T follicular helper cell (primary cell): Measurements from ENCODE around the gene SDK2.

Experiments used
- DNase-seq: peaks from one replicate; pipeline ENCODE4 v3.0.0-alpha.2; 2020; ENCODE audit warnings: low read depth

SDK2 gene

DNA sequence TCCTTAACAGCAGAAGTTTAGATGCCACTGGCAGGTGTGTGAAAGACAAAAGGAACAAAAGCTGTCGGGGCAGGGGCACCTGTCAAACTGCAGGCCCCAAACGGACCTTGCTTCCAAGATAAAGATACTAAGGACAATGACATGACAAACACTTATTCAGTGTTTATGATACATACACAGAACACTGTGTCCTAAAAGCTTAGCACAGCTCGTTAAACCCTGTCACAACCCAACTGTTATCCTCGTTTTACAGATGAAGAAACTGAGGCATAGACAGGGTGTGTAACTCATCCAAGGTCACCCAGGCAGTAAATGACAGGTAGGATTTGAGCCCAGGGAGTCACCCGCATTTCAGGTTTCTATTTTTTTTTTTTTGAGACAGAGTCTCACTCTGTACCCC lies 9.6 kb downstream of the SDK2 start:
- no peak for DNase-seq

DNA sequence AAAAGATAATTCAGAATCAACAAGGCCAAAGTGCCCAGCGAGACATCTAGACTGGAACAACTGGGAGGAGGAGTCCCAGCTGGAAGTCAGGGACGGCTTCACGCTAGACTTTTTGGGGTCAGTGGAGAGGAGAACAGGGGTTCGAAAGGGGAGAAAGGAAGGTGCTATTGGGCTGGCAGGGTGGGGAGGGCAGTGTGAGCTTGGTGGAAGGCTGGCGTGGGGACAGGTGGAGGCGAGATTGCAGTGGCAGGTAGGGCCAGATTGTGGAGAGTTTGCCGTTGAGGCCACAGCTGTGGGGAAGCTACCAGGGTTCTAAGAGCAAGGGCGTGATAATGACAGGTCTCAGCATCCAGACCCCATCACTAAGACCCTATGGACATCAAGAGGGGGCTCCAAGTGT lies 10.5 kb downstream of the SDK2 start:
- DNase-seq = no peak

DNA sequence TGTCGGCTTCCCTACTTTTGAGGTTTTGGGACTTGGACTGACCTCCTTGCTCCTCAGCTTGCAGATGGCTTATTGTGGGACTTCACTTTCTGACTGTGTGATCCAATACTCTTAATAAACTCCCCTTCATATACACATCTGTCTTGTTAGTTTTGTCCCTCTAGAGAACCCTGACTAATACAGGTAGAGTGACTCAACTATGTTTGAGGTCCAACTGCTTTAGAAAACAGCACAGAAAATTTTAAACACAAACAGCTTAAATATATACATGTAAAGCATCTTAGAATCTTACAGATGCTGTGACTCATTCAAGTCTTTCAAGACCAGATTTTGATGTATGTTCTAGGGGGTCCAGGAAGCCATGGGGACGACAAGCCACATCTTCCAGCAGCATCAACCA lies 11.7 kb downstream of the SDK2 start:
- DNase-seq = no peak

DNA sequence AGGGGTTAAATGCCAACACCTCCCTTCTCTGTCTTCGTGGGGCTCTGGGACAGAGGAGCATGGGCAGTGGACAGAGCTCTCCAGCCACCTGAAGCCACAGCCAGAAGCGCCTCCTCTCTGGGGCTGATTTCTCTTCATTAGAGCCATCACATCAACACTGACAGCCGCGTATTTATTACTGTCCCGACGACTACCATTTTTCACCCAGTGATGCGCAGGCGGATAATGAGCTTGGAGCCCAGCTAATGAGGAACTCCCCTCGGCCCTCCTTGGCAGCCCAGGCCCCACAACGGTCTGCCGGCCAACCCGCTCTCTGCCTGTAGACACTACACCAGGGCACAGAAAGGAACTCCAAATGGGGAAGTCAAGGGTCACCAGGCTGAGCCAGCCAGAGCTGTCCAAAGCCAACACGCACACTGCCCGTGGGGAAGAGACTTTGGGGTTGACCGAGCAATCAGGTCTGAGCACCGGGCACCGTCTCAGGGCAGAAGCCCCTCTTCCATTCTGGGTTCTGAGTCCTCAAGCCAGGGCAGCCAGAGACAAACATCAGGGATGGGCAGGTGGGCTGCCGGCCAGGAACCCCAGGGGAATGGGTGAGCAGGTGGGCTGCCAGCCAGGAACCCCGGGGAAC lies 13.2 kb downstream of the SDK2 start:
- no peak for DNase-seq

DNA sequence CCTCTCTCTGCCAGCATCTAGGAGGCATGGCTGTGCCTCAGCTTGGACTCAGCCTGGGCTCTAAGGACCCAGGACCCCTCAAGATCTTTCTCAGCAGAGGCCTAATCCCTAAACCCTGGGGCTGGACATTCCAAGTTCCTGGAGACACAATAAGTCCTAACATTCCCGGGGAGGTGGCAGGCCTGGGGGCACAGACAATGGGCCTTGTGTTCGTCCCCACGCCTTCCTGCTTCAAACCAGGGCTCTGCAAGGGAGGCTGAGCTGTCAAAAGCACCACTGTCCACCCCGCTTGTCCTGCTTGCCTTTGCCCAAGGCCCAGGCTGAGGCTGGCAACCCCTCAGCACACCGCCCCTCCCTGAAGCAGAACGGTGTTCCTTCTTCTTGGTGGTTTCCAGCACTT lies 13.7 kb downstream of the SDK2 start:
- no peak for DNase-seq

DNA sequence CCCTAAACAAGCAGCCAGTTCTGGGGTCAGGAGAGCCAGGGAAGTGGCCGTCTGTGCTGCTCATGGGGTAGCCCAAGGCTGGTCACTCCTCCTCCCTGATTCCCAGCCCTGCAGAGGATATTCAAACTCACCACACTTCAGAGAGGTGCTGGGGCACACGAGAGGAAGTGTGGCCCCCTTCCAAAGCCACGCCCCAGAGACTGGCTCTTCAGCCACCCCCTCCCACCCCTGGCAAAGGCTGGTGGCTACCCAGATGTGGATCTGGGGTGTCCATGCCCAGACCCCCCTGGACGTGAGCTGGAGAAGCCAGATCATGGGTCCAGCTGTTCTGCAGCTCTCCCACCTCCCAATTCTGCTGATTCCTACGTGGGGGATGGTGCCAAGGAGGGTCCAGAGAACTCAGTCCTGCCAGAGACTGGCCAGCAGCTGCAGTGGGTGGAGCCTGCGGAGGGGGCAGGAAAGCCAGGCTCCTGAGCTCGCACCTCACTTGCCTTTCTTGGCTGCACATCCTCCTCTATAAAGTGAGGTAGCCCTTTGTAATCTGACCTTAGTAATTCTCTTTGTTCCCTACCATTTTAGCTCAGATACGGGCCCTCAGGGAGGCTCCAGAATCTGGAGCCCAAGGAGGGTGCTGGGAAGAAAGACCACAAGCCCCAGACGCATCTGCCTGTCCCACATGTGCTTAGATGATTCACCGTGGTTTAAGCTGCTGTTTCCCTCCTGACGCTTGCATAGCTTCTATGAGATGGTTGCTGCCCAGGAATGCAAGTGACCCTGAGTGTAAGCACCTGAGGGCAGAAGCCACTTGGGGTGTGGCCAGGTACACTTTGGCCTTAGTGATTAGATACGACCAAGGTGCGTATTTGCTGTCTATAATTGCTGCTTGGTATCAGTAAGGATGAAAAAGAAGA lies 15.3 kb downstream of the SDK2 start:
- DNase-seq = no peak

DNA sequence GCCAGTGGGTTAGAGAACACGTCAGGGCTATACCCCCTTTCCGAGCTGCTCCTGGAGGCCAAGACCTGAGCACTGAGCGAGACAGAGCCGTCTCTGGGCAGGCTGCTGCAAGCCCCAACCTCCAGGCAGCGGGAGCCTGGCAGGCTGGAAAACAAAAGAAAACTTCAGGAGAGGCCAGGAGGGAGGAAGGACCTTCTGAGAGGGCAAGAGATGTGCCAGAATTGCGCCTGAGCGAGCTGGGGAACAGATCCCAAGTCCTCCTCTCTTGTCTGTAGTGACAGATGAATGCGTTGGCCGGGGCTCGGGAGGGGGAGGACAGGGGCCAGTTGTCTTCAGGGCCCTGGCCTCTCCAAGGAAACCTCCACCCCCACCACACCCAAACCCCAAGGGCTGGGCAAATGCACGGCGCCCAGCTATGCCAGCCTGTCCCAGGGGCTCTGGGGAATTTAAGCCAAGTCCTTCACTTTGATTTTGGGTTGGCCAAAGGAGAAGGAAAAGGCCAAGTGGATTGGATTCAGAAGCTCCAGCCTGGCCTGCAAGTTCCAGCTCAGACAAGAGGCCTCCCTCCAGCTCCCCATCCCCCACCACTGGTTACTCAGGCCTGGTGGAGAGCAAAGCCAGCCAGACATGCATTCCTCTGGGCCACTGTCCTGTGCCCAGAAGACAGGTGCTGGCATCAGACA lies 18.1 kb downstream of the SDK2 start:
- no peak for DNase-seq

DNA sequence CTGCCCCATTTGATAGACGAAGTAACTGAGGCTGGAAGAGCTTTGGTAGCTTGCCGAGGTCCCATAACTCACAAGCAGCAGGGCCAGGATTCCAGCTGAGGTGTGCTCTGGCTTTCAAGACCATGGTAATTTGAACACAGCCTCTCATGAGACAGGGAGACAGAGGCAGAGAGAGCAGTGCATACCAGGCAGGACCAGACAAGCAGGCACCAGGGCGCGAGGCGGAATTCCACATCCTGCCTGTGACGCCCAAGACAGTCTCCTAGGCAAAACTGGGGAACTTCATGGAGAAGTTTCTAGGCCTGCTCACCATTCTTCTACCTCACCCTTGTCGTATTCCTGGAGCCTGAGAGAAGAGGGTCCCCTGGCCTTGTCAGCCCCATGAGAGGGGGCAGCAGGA lies 19.2 kb downstream of the SDK2 start:
- no peak for DNase-seq

DNA sequence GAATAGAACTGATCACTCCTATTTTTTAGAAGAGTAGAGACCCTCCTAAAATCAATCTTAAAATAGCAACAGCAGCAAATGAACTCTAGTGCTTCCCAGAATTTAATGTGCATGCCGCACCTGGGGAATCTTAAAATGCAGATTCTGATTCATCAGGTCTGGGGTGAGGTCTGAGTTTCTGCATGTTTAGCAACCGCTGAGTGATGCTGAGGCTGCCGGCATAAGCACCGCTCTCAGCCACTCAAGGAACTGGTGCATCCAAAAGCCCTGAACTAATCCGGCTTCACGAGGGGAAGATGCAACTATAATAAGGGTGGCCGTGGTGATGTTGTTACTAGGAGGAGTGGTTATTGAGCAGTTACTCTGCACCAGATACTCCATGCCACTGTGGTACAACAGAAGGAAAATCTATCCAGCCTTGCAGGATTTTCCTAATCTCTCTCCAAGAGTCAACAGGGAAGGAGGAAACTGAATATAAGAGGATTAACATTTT lies 19.7 kb downstream of the SDK2 start:
- DNase-seq = no peak

DNA sequence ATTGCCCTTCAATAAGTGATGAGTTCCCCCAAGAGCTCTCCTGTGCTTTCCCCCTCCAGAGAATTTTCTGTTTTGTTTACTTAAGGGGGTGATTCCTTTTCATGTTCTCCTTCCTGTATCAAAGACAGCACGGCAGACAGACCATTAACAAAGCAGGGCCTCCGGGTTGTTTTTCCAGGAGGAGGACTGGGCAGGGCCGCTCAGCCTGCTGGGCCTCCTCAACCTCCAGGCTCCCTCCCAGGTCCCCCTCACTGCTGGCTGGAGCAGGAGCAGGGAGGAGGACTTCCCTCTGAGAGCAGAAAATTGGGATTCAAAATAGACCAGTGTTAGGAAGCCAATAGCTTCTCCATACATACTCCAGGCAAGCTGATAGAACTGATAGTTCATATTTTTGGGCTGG lies 20.4 kb downstream of the SDK2 start:
- no peak for DNase-seq

DNA sequence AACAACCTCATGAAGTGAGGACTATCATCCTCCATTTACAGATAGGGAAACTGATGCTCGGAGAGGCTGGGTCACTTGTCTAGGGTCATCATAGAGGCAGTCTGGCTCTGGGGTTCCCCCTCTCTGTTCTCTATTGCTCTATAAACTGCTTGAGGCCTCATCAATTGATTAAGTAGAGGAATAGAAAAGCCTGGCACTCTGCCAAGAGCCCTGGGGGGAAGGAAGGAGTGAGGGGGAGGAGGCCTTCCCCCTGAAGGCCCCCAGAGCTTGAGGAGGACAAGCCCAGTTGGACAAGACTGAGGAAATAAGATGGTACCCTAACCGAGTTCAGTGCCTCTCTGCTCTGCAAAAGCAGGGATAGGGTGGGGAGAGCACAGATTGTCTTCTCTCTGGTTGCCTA lies 21.0 kb downstream of the SDK2 start:
- DNase-seq = no peak

DNA sequence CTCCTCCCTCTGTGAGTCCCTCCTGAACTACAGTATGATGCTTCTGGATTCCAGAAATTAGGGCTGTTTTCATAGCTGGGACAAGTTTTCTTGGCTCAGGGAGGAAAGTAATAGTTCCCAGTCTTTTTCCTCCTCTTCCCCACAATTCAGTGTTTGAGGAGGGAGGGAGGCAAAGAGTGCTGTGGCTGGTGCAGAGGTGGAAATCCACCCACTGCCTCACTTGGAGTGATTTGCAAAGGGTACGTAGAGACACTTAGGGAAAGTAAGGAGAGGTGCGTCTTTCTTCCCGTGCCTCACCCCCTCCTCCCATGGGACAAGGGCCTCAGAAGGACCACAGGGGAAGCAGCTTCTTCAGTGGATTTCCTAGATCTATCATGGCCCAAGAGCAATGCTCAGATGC lies 21.9 kb downstream of the SDK2 start:
- no peak for DNase-seq

DNA sequence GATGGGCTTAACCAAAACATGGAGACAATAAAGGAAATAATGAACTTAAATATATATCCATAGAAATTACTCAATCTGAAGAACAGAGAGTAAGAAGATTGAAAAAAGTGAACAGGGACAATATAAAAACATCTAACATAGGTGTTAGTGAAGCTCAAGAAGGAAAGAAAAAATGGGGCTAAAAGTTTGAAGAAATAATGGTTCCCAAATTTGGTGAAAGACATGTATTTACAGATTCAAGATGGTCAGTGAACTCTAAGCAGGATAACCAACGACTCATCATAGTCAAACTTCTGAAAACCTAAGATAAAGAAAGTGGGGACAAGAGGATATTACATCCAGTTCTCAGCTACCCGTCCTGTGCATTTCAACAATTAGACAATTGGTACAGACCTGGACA lies 22.6 kb downstream of the SDK2 start:
- DNase-seq = no peak

DNA sequence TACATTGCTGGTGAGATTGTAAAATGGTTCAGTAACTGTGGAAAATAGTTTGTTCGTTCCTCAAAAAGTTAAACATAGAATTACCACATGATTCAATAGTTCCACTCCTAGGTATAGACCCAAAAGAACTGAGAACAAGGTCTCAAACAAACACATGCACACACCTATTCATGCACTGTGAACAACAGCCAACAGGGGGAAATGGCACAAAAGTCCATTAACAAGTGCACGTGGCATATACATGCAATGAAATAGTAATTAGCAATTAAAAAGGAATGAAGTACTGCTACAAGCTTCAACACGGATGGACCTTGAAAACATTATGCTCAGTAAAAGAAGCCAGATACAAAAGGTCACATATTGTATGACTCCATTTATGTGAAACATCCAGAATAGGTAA lies 23.8 kb downstream of the SDK2 start:
- DNase-seq = no peak

DNA sequence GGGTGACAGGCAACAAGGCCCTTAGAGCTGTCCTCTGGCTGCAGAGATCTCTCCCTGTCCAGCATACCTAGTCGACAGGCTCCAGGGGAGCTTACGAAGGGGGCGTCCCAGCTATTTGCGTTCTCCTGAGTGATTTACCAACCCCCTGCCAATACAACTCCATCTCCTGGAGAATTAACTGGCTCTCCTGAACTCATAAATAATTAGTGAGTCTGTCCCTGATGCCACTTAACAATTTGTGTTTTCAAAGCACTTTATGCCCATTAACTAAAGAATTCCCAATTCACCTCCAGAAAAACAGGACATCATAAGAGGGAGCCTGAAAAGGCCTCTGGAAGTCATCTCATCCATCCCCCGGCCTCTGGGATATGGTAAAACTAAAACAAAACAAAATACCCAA lies 26.7 kb downstream of the SDK2 start:
- DNase-seq = no peak

DNA sequence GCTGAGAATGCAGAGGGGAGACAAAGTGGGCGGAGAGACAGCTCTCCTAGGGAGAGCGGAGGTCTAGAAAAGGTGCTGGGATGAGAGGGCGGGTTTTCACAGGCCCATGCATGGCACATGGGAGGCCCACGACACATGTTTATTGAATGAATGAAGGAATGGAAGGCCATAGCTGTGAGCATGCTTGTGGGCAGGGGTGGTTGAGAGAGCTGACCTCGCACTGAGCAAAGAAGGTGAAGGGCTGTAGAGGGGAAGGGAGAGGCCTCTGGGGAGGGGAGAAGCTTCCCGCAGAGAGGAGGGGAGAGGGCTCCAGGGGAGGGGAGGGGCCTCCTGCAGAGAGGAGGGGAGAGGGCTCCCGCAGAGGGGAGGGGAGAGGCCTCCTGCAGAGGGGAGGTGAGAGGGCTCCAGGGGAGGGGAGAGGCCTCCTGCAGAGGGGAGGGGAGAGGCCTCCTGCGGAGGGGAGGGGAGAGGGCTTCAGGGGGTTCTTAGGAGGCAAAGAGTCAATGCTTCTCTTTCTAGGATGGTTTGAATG lies 27.3 kb downstream of the SDK2 start:
- no peak for DNase-seq

DNA sequence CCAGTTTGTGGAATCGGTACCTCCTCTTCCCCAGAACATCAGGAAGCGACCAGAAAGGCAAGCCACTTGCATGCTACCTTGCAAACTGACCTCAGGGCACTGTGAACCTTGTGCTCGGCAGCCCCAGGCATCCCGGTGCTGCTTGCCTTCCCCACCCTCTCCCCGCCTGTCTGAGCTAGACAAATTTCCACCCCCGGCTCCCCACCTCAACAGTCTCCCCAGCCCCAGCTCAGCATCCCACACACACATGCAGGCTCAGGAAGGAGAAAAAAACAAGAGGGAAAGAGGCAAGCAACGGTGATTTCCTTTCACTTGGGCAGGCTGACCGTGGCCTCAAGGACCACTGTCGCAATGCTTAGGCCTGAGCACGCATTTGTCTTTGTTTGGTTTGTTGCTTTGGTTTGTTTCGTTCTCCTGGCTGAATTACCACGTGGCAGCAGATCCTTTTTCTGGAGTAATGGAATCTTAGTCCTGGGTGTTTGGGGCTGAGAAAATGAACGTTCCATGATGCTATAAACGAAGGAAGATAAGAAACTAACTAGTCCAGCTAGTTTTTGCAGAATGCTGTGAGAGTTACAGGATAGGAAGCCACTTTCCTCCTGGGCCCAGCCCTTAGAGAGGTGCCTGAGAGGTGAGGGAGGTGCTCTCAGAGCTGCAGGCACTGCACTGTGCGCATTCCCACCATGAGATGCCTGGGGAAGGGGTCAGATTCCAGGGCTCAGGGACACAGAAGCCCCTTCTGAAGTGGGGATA lies 27.9 kb downstream of the SDK2 start:
- no peak for DNase-seq

DNA sequence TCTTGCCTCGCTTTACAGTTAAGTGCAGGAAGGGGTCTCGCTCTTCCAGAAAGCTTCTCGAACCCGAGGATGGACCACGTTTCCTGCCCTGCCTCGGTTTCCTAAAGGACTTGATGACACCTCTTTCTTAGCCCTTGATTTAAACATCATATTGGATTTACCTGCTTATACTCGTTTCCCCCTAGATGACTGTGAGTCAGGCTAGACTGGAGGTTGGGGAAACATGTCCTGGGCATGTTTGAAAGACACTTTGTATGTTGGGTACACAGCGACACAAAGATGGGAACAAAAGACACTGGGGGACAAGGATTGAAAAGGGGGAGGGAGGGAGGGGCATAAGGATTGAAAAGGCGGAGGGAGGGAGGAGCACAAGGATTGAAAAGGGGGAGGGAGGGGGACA lies 30.0 kb downstream of the SDK2 start:
- no peak for DNase-seq

DNA sequence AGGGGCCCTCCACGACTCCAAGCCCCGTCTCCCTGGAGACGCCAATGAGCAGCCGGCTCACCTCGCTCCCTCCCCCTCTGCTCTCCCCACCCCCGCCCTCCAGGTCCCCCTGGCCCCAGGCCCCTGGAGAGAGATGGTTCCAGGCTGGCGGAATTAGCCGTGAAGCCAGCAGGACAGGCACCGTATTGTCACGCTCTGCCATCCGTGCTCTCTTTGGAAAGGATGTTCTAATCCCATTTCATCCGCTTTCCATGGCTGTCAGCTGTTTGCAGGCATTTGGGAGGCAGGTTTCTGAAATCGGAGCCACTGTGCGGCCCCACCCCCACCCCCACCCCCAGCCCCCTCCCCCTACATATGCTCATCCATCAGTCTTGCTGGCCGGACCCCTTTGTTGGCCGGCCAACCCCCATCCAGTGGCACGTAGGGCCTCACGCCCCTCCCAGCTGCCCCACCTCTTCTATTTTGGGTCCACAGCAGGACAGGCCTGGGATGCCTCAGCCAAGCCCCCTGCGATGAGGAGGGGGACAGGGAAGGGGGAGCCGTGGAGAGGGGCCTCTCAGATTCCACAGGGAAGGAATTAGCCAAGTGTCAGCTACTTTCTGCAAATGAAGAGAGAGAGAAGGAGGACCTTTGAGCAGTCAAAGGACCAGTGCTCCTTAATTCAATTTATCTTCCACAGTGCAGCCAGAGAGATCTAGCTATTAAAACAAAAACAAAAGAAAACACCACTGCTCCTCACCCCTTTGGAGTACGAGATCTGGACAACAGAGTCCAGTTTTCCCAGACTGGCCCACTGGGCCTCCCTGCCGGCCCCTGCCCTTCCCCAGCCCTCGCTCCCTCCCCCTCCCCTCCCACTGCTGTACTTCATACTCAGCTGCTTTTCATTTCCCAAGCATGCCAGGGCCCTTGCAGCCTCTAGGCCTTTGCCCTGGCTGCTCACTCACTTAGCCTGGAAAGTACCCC lies 30.7 kb downstream of the SDK2 start:
- DNase-seq = no peak

DNA sequence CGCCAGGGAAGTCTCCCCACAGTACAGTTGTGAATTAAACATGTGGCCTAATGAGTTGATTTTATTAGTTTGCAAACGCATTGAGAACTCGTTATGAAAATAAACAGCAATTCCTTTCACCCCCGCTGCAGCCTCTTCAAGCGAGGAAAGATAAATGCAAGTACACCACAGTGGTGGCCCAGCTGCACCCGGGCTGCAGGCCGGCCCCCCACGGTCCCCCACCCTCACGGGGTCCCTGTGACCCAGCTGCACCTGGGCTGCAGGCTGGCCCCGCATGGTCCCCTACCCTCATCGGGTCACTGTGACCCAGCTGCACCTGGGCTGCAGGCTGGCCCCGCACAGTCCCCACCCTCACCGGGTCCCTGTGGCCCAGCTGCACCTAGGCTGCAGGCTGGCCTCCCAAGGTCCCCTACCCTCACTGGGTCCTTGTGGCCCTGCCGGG lies 32.2 kb downstream of the SDK2 start:
- no peak for DNase-seq

DNA sequence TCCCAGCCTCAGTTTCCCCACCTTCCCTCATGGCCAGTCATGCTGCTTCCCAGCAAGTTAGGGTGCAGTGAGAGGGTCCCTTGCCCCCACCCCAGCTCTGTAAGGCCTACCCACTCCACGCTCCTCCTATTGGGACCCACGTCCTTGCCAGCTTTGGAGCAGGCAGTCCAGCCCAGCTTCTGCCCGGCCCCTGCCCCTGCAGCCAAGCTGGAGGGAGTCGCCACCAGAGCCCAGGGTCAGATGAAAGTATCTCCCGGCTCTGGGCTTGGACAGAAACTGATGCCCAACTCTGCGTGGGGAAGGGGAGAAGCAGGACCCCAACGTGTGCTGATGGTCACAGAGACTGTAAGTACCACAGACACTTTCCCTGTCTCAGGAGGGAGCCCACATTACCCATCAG lies 32.6 kb downstream of the SDK2 start:
- DNase-seq = no peak
